T-helper 1 cell treated with Interleukin-12 subunit alpha and Interleukin-12 subunit beta and Interleukin-4 antibody, amounts not matched to agents 30 ng/mL and 1 ng/mL, for 36 hours (primary cell): ENCODE results near the gene POPDC2. TPM values are rescaled to one million over a fixed set of nuclear protein-coding genes. Genes with fewer than 3 reads are reported as not detected.

Experiments
- intact Hi-C: fragments of 100-400 bp; cut with micrococcal nuclease; formaldehyde crosslinking; loops from one replicate; pipeline ENCODE4 v1.15.1; 2024
- total RNA-seq: library from RNA; stranded (reverse); gene quantifications from 2 replicates; pipeline ENCODE4 v1.2.3, GENCODE V29; 2022

POPDC2 gene
- total RNA-seq, 1 donor from 2014 or later, result 2.0 TPM

GRCh38 chr3:119643528-119643927, 16.9 kb downstream of the POPDC2 start:
- intact Hi-C loops, result no loop called here

GRCh38 chr3:119642746-119643473, 17.5 kb downstream of the POPDC2 start:
- intact Hi-C loops, result no loop called here

GRCh38 chr3:119641416-119641815, 19.0 kb downstream of the POPDC2 start:
- intact Hi-C loops, result no loop called here

- intact Hi-C loops, result loop anchor here (1.0 to 2.0 kb wide), 9 partner anchors 37 to 710 kb away; partner anchors contain the start of genes ADPRH, ARHGAP31, LRRC58 and TIMMDC1
These were observed 20.7 kb downstream of the POPDC2 start for GRCh38 chr3:119639494-119640350.

GRCh38 chr3:119637679-119638477, 22.5 kb downstream of the POPDC2 start:
- intact Hi-C loops, result loop anchor here (1.0 to 2.0 kb wide), 5 partner anchors 10 to 343 kb away; partner anchors contain the start of gene ARHGAP31

GRCh38 chr3:119636891-119637611, 23.3 kb downstream of the POPDC2 start:
- intact Hi-C loops, result no loop called here

- intact Hi-C loops, result no loop called here
These were observed 24.1 kb downstream of the POPDC2 start for GRCh38 chr3:119636249-119636648.

GRCh38 chr3:119635719-119636118, 24.7 kb downstream of the POPDC2 start:
- intact Hi-C loops, result no loop called here

- intact Hi-C loops, result no loop called here
These were observed 27.6 kb downstream of the POPDC2 start for GRCh38 chr3:119632829-119633228.

- intact Hi-C loops, result no loop called here
These were observed 28.2 kb downstream of the POPDC2 start for GRCh38 chr3:119632216-119632615.

GRCh38 chr3:119631516-119631915, 28.9 kb downstream of the POPDC2 start:
- intact Hi-C loops, result no loop called here

GRCh38 chr3:119630880-119631329, 29.5 kb downstream of the POPDC2 start:
- intact Hi-C loops, result no loop called here

GRCh38 chr3:119630128-119630879, 30.1 kb downstream of the POPDC2 start:
- intact Hi-C loops, result no loop called here

- intact Hi-C loops, result loop anchor here (1.0 to 2.0 kb wide), 2 partner anchors 9 to 48 kb away; partner anchors contain the start of gene COX17
These were observed 31.5 kb downstream of the POPDC2 start for GRCh38 chr3:119628816-119629445.

- intact Hi-C loops, result loop anchor here (1.0 to 2.0 kb wide), 2 partner anchors 10 to 48 kb away; partner anchors contain the start of gene COX17
These were observed 32.0 kb downstream of the POPDC2 start for GRCh38 chr3:119628390-119628789.

GRCh38 chr3:119627461-119627860, 32.9 kb downstream of the POPDC2 start:
- intact Hi-C loops, result no loop called here

- intact Hi-C loops, result no loop called here
These were observed 34.2 kb downstream of the POPDC2 start for GRCh38 chr3:119626196-119626595.

- intact Hi-C loops, result no loop called here
These were observed 34.8 kb downstream of the POPDC2 start for GRCh38 chr3:119625451-119626153.
